Suprapubic skin (tissue), 4 donors: ENCODE measurements around the gene TAS2R13. TPM values are rescaled to one million over a fixed set of nuclear protein-coding genes. Genes with fewer than 3 reads are reported as not detected.

ENCODE experiments used
- DNase-seq, 2 donors: peaks; one replicate each; pipeline ENCODE4 v3.0.0-alpha.2; 2019; ENCODE audit warnings: low spot score in 2 of 2
- H3K27ac ChIP-seq: fragments of 200-600 bp; sonication (generic); one replicate; pipeline ENCODE4 v1.5.1; 2019
- H3K27me3 ChIP-seq: fragments of 200-600 bp; sonication (generic); one replicate; pipeline ENCODE4 v1.5.1; 2019
- H3K36me3 ChIP-seq: fragments of 200-600 bp; sonication (generic); one replicate; pipeline ENCODE4 v1.5.1; 2019
- H3K4me1 ChIP-seq: fragments of 200-600 bp; sonication (generic); one replicate; pipeline ENCODE4 v1.5.1; 2019
- H3K4me3 ChIP-seq: fragments of 200-600 bp; sonication (generic); one replicate; pipeline ENCODE4 v1.5.1; 2019; ENCODE audit warnings: mild to moderate bottlenecking
- H3K9me3 ChIP-seq: fragments of 200-600 bp; sonication (generic); one replicate; pipeline ENCODE4 v1.5.1; 2019
- CTCF ChIP-seq, 2 donors: fragments of 200-600 bp in 1 of 2; fragments of 450-650 bp in 1 of 2; sonication (generic) in 1 of 2; IDR thresholded peaks; one replicate each; pipeline ENCODE4 v1.5.1; 2016 to 2019; ENCODE audit warnings: antibody characterized with exemption in 2 of 2, mild to moderate bottlenecking in 1 of 2, moderate library complexity in 1 of 2
- EP300 ChIP-seq: sonication (generic); formaldehyde crosslinking; IDR thresholded peaks from one replicate; pipeline ENCODE4 v1.6.1; 2017; ENCODE audit warnings: antibody characterized with exemption
- POLR2A ChIP-seq, 2 donors: fragments of 450-650 bp; IDR thresholded peaks; one replicate each; pipeline ENCODE4 v1.6.1; 2017; ENCODE audit warnings: antibody characterized with exemption in 2 of 2, mild to moderate bottlenecking in 2 of 2, moderate library complexity in 2 of 2
- POLR2AphosphoS5 ChIP-seq, 3 donors: sonication (generic); formaldehyde crosslinking; IDR thresholded peaks; one replicate each; pipeline ENCODE4 v1.6.1; 2017; ENCODE audit warnings: antibody characterized with exemption in 3 of 3
- WGBS: methylation state at CpG from one replicate; pipeline ENCODE4 v1.1.5; 2018; 5-methylcytosine and 5-hydroxymethylcytosine counted together
- total RNA-seq, 4 donors: library from RNA; depleted of rRNA; stranded (reverse); fragments of >200 nt; gene quantifications; one replicate each; pipeline ENCODE4 v1.1.0, GENCODE V29; 2016

The TAS2R13 gene
- total RNA-seq, 4 donors from 2014 or later, result 0.38 to 2.6 (median 1.7) TPM

GRCh38 chr12:10941916-10942607 lies 32.7 kb upstream of the TAS2R13 start:
- WGBS, result 44% methylated on average over 4 of the region's 4 CpGs
- no peaks in the 10 kb centered on the region for H3K4me1 ChIP-seq

DNA sequence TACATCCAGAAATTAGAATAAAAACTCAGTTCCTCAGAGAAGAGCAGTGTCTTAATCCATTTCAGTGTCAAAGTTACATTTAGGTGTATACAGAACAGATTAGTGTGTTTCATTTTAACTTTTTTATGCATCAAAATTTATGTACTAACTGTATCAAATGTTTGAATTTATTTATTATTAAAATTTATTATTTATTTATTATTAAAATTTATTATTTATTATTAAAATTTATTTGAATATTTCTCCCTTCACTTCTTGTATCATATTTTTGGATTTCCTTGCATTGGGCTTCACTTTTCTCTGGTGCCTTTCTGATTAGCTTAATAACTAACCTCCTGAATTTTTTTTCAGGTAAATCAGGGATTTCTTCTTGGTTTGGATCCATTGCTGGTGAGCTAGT lies 32.0 kb upstream of the TAS2R13 start:
- TF ChIP-seq EP300, result no peak
- no peak for TF ChIP-seq POLR2AphosphoS5 (IDR thresholded peaks at IDR 0.05)
- TF ChIP-seq CTCF (IDR thresholded peaks at IDR 0.05), result no peak
- no peak for TF ChIP-seq POLR2A (IDR thresholded peaks at IDR 0.05)
- H3K27ac ChIP-seq, result no peak overlapping the region

More at GRCh38 chr12:10941916-10942607, 32.7 kb upstream of the TAS2R13 start:
- no peak overlapping the region for H3K27ac ChIP-seq
- H3K4me3 ChIP-seq, result no peak overlapping the region
- H3K27me3 ChIP-seq, result no peaks in the 10 kb centered on the region
- no peaks in the 10 kb centered on the region for H3K36me3 ChIP-seq
- H3K9me3 ChIP-seq, result no peaks in the 10 kb centered on the region
- TF ChIP-seq POLR2AphosphoS5 (IDR thresholded peaks at IDR 0.05) (no peak), CTCF (IDR thresholded peaks at IDR 0.05) (no peak), POLR2A (IDR thresholded peaks at IDR 0.05) (no peak), EP300 (no peak)
- no peak for DNase-seq

DNA sequence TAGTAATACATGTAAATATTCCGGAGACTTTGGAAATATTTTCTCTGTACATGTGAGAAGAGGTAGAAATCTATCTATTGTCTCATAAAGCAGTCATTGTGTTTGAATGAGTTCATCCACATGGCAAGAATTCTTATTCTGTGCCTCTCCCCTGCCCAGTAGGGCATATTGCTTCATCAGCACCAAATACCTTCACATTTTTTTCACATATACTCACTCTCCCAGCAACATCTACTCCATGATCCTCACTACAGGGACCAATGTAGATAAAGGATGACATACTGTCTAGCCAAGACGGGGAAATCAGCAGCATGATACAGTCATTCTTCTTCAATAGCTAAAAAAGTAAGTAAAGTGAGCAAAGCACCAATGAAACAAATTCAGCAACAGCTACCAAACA lies 31.0 kb upstream of the TAS2R13 start:
- TF ChIP-seq EP300, result no peak
- no peak for TF ChIP-seq CTCF (IDR thresholded peaks at IDR 0.05)
- no peak for TF ChIP-seq POLR2AphosphoS5 (IDR thresholded peaks at IDR 0.05)
- TF ChIP-seq POLR2A (IDR thresholded peaks at IDR 0.05), result no peak
- 88% methylated on average over 2 of the region's 2 CpGs for WGBS
- no peaks in the 10 kb centered on the region for H3K27me3 ChIP-seq

More for the DNA sequence above, 32.0 kb upstream of the TAS2R13 start:
- Histone ChIP-seq H3K4me3 (no peak overlapping the region), H3K36me3 (no peaks in the 10 kb centered on the region), H3K27me3 (no peaks in the 10 kb centered on the region), H3K9me3 (no peaks in the 10 kb centered on the region), H3K4me1 (no peaks in the 10 kb centered on the region)
- DNase-seq, result no peak

GRCh38 chr12:10939163-10939562 lies 29.8 kb upstream of the TAS2R13 start, which contains the start of gene TAS2R14:
Gene TAS2R14, minus strand, starts transcription at chr12:10939263. Its CDS starts 56 bp downstream, at chr12:10939207.
- DNase-seq, result no peak
- Histone ChIP-seq H3K27me3 (no peaks in the 10 kb centered on the region), H3K27ac (no peak within 1 kb of the TSS), H3K4me3 (no peak within 1 kb of the TSS), H3K9me3 (no peaks in the 10 kb centered on the region), H3K4me1 (no peaks in the 10 kb centered on the region), H3K36me3 (no peaks in the 10 kb centered on the region)
- no peak for TF ChIP-seq CTCF (IDR thresholded peaks at IDR 0.05)
- TF ChIP-seq POLR2AphosphoS5 (IDR thresholded peaks at IDR 0.05), result no peak
- TF ChIP-seq POLR2A (IDR thresholded peaks at IDR 0.05), result no peak
- TF ChIP-seq EP300, result no peak
- WGBS, result 64% methylated on average over 1 of the region's 1 CpG

More for the DNA sequence above, 31.0 kb upstream of the TAS2R13 start:
- Histone ChIP-seq H3K27ac (no peak overlapping the region), H3K4me3 (no peak overlapping the region), H3K36me3 (no peaks in the 10 kb centered on the region), H3K4me1 (no peaks in the 10 kb centered on the region), H3K9me3 (no peaks in the 10 kb centered on the region)
- no peak for DNase-seq

DNA sequence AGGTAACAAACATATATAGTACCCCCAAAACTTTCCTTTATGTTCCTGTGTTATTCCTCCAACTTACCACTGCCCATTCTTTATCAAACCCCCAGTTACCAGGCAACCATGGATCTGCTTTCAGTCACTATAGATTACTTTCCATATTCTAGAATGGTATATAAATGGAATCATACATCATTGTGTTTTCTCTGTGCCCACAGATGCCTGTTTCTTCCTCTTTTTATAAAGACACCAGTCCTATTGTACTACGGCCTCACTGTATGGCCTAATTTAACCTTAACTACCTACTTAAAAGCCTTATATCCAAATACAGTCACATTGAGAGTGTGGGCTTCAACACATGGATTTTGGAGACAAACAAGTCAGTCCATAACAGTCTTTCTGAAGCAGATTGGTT lies 27.1 kb upstream of the TAS2R13 start:
- DNase-seq, result no peak
- H3K27me3 ChIP-seq, result no peaks in the 10 kb centered on the region
- H3K4me3 ChIP-seq, result no peak overlapping the region
- H3K27ac ChIP-seq, result no peak overlapping the region
- TF ChIP-seq CTCF (IDR thresholded peaks at IDR 0.05) (no peak), EP300 (no peak), POLR2A (IDR thresholded peaks at IDR 0.05) (no peak), POLR2AphosphoS5 (IDR thresholded peaks at IDR 0.05) (no peak)
- H3K36me3 ChIP-seq, result no peaks in the 10 kb centered on the region
- no peaks in the 10 kb centered on the region for H3K4me1 ChIP-seq
- no peaks in the 10 kb centered on the region for H3K9me3 ChIP-seq
- 86% methylated on average over 1 of the region's 1 CpG for WGBS
